Nephron progenitor cell (in vitro differentiated cells): ENCODE results near the gene CACNA2D4.
A peak's percentile ranks its signal among the peaks of the same experiment; 100 is the strongest.

Experiments
- DNase-seq: peaks from one replicate; pipeline ENCODE4 v3.0.0; 2021
- H3K27ac Mint-ChIP-seq: 2 replicates; pipeline ENCODE4 v1.8.0; 2021; ENCODE audit warnings: mild to moderate bottlenecking, moderate library complexity, mixed read lengths
- H3K27me3 Mint-ChIP-seq: 2 replicates; pipeline ENCODE4 v1.8.0; 2021; ENCODE audit warnings: mild to moderate bottlenecking, low read depth, mixed read lengths; ENCODE audit not compliant: poor library complexity
- H3K36me3 Mint-ChIP-seq: 2 replicates; pipeline ENCODE4 v1.8.0; 2021; ENCODE audit warnings: low read depth, mixed read lengths
- H3K4me1 Mint-ChIP-seq: 2 replicates; pipeline ENCODE4 v1.8.0; 2021; ENCODE audit warnings: mixed read lengths
- H3K4me3 Mint-ChIP-seq: 2 replicates; pipeline ENCODE4 v1.8.0; 2021; ENCODE audit warnings: mild to moderate bottlenecking, moderate library complexity, mixed read lengths
- H3K9me3 Mint-ChIP-seq: 2 replicates; pipeline ENCODE4 v1.8.0; 2021; ENCODE audit warnings: mild to moderate bottlenecking, moderate library complexity, mixed read lengths
- CTCF ChIP-seq: fragments of 200-600 bp; sonication (generic); IDR thresholded peaks from 2 replicates; pipeline ENCODE4 v1.5.0; 2021; ENCODE audit warnings: antibody characterized with exemption

The CACNA2D4 gene

GRCh38 chr12:1890119-1890703, 28.2 kb downstream of the CACNA2D4 start:
- Mint-ChIP-seq H3K4me3 (no peak overlapping the region), H3K9me3 (peaks cover 83% of the 10 kb centered on the region), H3K27me3 (peaks cover 25% of the 10 kb centered on the region), H3K4me1 (no peaks in the 10 kb centered on the region), H3K36me3 (peaks cover 16% of the 10 kb centered on the region), H3K27ac (no peak overlapping the region)
- no peak for DNase-seq
- TF ChIP-seq CTCF, result no peak

- DNase-seq, result no peak
- Mint-ChIP-seq H3K4me3 (no peak overlapping the region), H3K9me3 (peaks cover 70% of the 10 kb centered on the region), H3K27me3 (peaks cover 19% of the 10 kb centered on the region), H3K36me3 (peaks cover 16% of the 10 kb centered on the region), H3K27ac (no peak overlapping the region), H3K4me1 (peaks cover 6% of the 10 kb centered on the region)
- no peak for TF ChIP-seq CTCF
Observed at GRCh38 chr12:1888923-1889322, 29.5 kb downstream of the CACNA2D4 start.

GRCh38 chr12:1886396-1887008, 31.9 kb downstream of the CACNA2D4 start:
- Mint-ChIP-seq H3K9me3 (peaks cover 49% of the 10 kb centered on the region), H3K36me3 (peaks cover 16% of the 10 kb centered on the region), H3K4me1 (peaks cover 14% of the 10 kb centered on the region), H3K4me3 (no peak overlapping the region), H3K27ac (no peak overlapping the region), H3K27me3 (peaks cover 23% of the 10 kb centered on the region)
- TF ChIP-seq CTCF, result no peak
- DNase-seq, result no peak

- H3K9me3 Mint-ChIP-seq, result peaks cover 41% of the 10 kb centered on the region
- no peak overlapping the region for H3K27ac Mint-ChIP-seq
- H3K27me3 Mint-ChIP-seq, result peaks cover 18% of the 10 kb centered on the region
- peaks cover 16% of the 10 kb centered on the region for H3K36me3 Mint-ChIP-seq
- H3K4me1 Mint-ChIP-seq, result peaks cover 14% of the 10 kb centered on the region
- no peak for TF ChIP-seq CTCF
- no peak overlapping the region for H3K4me3 Mint-ChIP-seq
- no peak for DNase-seq
Observed at GRCh38 chr12:1885599-1886245, 32.7 kb downstream of the CACNA2D4 start.

GRCh38 chr12:1885082-1885596, 33.3 kb downstream of the CACNA2D4 start:
- H3K9me3 Mint-ChIP-seq, result peaks cover 40% of the 10 kb centered on the region
- H3K4me1 Mint-ChIP-seq, result peaks cover 14% of the 10 kb centered on the region
- peak overlapping the region; percentile 27 for H3K27ac Mint-ChIP-seq
- peaks cover 16% of the 10 kb centered on the region for H3K36me3 Mint-ChIP-seq
- no peak for DNase-seq
- no peak overlapping the region for H3K4me3 Mint-ChIP-seq
- peaks cover 18% of the 10 kb centered on the region for H3K27me3 Mint-ChIP-seq
- no peak for TF ChIP-seq CTCF
